ENCODE measurements around the gene NUAK1.

DNA sequence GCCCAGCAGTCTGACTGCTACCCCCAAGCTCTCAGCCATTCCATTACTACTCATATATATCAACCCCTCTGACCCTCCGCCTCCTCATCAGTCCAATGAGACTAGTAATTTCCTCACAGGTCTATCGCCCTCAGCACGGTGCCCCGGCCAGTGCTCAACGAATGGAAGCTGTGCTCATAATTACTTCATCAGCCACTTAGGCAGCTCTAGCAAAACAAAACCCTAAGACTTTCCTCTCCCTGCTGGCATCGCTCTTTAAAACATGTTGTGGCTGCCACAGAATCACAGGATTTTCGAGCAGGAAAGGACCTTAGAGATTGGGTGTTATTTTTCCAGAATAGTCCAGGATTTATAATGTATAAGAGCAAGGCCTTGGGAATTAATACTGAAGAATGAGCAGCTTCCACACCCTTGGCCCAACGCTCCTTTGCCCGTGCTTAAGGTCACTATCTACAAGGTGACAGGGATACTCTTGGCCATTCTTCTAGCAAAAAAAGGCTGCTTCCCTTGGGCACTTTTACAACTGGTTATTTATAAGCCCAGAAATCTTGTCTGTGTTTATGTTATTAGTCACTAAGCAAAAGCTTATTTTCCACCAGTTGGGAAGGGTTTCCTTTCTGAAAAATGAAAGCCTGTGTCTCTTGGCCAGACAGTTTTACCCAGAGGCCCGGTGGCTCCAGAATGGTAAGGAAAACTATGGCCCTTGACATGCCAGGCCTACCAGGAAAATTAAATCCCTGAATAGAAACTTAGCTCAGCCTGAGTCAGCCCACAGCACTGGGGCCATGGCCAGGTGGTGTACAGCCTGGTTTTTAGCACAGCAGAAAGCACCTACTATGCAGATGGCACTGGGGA lies 47.9 kb downstream of the NUAK1 start:
- TF ChIP-seq CTCF (IDR thresholded peaks at IDR 0.05; ENCODE audit: insufficient read depth, low read length, poor library complexity, severe bottlenecking) (no peak), EZH2phosphoT487 (conservative IDR thresholded peaks at IDR 0.05; ENCODE audit: low read length) (no peak)

Measured in SU-DHL-6 (cell line).